ENCODE data around the gene CPPED1.
A peak's percentile ranks its signal among the peaks of the same experiment; 100 is the strongest.

CPPED1 gene

DNA sequence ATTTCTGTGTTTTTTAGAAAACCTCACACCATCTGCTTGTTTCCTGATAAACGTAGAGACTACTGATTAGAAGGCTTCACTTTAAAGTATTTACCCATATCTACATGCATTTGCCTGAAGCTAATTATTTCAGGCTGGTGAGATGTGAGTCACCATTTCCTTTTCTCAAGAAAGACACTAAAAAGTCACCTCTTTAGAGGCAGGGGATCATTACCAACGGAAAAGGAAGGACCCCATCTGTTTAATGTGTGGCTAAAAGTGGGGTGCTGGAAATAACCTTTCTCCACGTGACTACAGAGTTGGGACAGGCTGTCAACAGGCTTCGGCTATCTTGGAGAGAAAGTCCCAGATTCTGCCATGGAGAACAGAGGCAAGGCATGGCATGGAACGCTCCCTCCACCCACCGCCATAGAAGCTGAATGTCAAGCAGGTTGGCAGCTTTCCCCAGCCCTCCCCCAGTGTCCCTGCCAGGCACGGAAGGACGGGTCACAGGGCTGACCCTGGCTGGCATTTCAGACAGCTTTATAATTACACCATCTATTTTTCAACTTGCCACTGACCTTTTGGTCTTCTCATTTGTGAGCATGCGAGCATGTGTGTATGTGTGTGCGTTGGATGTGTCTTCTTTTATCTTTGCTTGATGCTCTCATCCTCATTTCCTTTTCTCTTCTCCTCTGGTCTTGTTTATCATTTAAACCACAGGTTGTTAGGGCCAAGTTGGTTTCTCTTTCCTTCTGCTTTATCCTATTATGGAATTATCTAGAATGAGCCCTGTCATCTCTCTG is 157.0 kb downstream of the CPPED1 start:
- peak; percentile 24 for DNase-seq (ENCODE audit: low read depth)
- TF ChIP-seq, protein P1, sequence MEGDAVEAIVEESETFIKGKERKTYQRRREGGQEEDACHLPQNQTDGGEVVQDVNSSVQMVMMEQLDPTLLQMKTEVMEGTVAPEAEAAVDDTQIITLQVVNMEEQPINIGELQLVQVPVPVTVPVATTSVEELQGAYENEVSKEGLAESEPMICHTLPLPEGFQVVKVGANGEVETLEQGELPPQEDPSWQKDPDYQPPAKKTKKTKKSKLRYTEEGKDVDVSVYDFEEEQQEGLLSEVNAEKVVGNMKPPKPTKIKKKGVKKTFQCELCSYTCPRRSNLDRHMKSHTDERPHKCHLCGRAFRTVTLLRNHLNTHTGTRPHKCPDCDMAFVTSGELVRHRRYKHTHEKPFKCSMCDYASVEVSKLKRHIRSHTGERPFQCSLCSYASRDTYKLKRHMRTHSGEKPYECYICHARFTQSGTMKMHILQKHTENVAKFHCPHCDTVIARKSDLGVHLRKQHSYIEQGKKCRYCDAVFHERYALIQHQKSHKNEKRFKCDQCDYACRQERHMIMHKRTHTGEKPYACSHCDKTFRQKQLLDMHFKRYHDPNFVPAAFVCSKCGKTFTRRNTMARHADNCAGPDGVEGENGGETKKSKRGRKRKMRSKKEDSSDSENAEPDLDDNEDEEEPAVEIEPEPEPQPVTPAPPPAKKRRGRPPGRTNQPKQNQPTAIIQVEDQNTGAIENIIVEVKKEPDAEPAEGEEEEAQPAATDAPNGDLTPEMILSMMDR (conservative IDR thresholded peaks at IDR 0.05; ENCODE audit: control insufficient read depth, insufficient read depth, low read depth, low read length): no peak
- no peak overlapping the region for H3K4me3 ChIP-seq (ENCODE audit: control insufficient read depth, low read depth, low read length)

DNA sequence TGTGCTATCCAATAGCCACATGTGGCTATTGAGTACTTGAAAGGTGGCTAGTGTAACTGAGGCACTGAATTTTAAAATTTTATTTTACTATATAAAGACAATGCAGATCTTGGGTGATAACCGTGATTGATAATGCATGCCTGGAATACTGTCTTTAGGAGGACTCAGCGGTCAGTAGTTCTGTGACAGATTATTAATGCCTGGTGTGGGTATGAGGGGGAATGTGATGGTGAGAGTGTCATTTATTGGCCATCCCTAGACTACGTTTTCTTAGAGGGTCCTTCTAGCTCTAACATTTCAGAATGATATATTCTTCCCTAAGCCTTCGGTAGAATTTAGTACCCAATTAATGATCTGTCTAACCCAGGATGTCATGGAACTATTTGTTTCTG is 157.6 kb downstream of the CPPED1 start:
- no peak for DNase-seq (ENCODE audit: low read depth)
- H3K4me3 ChIP-seq (ENCODE audit: control insufficient read depth, low read depth, low read length): no peak overlapping the region
- TF ChIP-seq, protein P1 (conservative IDR thresholded peaks at IDR 0.05; ENCODE audit: control insufficient read depth, insufficient read depth, low read depth, low read length): no peak

DNA sequence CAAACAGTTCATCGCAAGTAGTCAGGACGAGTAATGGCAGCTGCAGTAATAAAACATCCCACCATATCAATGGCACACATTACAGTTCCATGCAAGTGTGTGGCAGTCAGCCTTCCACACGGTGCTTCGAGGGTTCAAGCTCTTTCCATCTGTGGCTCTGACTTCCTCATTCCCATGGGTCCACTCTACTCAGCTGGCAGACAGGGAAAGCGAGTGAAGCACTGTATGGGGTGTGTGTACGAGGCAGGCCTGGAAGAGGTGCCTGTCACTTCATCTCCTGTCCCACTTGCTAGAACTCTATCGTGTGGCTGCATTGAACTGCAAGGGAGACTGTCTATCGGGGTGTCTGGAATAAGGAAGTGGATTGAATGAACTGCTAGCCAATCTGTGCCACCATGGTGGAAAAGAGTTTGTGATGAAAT is 160.6 kb downstream of the CPPED1 start:
- no peak overlapping the region for H3K4me3 ChIP-seq (ENCODE audit: control insufficient read depth, low read depth, low read length)

DNA sequence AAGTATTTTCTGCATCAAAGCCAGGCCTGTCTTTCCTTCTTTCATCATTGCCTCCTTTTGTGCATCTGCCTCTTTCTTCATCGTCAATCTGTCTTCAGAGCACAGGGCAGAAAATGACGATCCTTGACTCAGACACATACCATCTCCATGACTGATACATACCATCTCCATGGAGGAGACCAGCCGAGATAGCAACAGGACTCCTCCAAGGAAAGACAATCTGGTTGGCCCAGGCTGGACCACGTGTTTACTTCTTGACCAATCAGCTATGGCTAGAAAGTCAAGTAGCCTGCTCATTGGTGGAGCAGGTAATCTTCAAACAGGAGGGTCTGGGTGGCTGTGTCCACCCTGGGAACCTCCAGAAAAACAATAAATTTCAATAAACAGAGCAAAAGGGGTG is 164.6 kb downstream of the CPPED1 start:
- TF ChIP-seq, protein P1 (conservative IDR thresholded peaks at IDR 0.05; ENCODE audit: control insufficient read depth, insufficient read depth, low read depth, low read length): no peak
- DNase-seq (ENCODE audit: low read depth): peak; percentile 77
- no peak overlapping the region for H3K4me3 ChIP-seq (ENCODE audit: control insufficient read depth, low read depth, low read length)

More for the DNA sequence above, 160.6 kb downstream of the CPPED1 start:
- no peak for DNase-seq (ENCODE audit: low read depth)
- TF ChIP-seq, protein P1 (conservative IDR thresholded peaks at IDR 0.05; ENCODE audit: control insufficient read depth, insufficient read depth, low read depth, low read length): no peak

DNA sequence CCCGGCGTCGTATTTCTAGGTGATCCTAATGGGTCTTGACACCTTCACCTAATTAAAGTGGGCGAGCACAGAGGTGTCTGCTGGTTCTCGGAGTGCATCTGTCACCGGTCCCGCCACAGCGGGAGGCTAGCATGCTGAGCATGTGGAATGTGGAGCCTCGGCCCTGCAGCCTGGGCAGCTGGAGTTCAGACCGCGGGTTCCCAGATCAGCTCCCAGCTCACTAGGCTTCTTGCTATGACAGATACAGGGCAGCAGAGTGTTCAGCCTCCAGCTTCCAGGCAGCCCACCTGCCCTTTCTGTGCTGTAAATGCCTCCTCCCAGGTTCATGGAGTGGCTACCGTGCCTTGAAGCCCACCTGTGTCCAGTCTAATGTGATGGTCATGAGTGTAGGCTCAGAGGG is 166.7 kb downstream of the CPPED1 start:
- no peak for DNase-seq (ENCODE audit: low read depth)
- TF ChIP-seq, protein P1 (conservative IDR thresholded peaks at IDR 0.05; ENCODE audit: control insufficient read depth, insufficient read depth, low read depth, low read length): no peak
- H3K4me3 ChIP-seq (ENCODE audit: control insufficient read depth, low read depth, low read length): no peak overlapping the region

DNA sequence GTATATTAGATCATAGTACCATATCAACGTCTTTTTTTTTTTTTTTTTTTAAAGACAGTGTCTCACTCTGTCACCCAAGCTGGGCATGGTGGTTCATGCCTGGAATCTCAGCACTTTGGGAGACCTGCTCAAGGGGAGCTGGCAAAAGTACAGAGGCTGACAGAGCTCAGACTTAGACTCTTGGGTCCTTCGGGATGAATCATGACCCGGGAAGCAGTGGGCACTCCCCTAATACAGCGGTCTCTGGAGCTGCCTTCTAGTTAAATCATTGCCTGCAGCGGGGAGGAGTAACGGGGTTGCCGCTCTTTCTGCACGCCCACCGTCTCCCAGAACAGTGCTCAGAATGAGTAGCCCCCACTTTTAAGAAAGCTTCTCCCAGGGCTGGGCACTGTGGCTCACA is 174.4 kb downstream of the CPPED1 start:
- no peak for DNase-seq (ENCODE audit: low read depth)
- no peak overlapping the region for H3K4me3 ChIP-seq (ENCODE audit: control insufficient read depth, low read depth, low read length)
- TF ChIP-seq, protein P1 (conservative IDR thresholded peaks at IDR 0.05; ENCODE audit: control insufficient read depth, insufficient read depth, low read depth, low read length): no peak
